Erythroblast (primary cell): ENCODE measurements around the gene SHISA6.

Experiments
- GATA1 ChIP-seq: IDR thresholded peaks from 2 replicates; pipeline ENCODE4 v1.6.1; 2011; ENCODE audit warnings: low read depth, mild to moderate bottlenecking, control low read depth, low read length, moderate library complexity
- POLR2A ChIP-seq: IDR thresholded peaks from 2 replicates; pipeline ENCODE4 v1.6.1; 2011; ENCODE audit warnings: mild to moderate bottlenecking, low read length

- TF ChIP-seq POLR2A (no peak), GATA1 (no peak)
Observed at GRCh38 chr17:11363565-11364117, 122.6 kb downstream of the SHISA6 start.
